IMR-90 (cell line): ENCODE measurements around the gene CYB5B. TPM values are rescaled to one million over a fixed set of nuclear protein-coding genes. Genes with fewer than 3 reads are reported as not detected.
A peak's percentile ranks its signal among the peaks of the same experiment; 100 is the strongest.

Source experiments
- ATAC-seq: fragments of 200-7000 bp; cut with Tn5 transposase; 2 replicates; pipeline ENCODE4 v1.9.1; 2020; ENCODE audit warnings: low read depth, mild to moderate bottlenecking, moderate library complexity
- BruUV-seq: library from RNA; stranded (reverse); fragments of 400-500 nt; replicated peaks from 2 replicates; lab custom pipeline; 2021; lab: Mats Ljungman, UMichigan
- CTCF ChIA-PET: fragments of 300-600 bp; formaldehyde crosslinking; extraction: SDS; loops from one replicate; lab custom pipeline; 2021; ENCODE audit warnings: antibody characterized with exemption; lab: Yijun Ruan, JAX
- POLR2A ChIA-PET: fragments of 300-600 bp; sonication (Branson Sonifier 250); formaldehyde crosslinking; loops from one replicate; lab custom pipeline; 2022; ENCODE audit warnings: antibody characterized with exemption; ENCODE audit not compliant: unreplicated experiment; lab: Charles Lee
- DNase-seq: peaks from one replicate; pipeline ENCODE4 v3.0.0; 2013
- H2AFZ ChIP-seq: replicated peaks from 2 replicates; pipeline ENCODE3; 2013; ENCODE audit warnings: low read length, mild to moderate bottlenecking; ENCODE audit not compliant: poor library complexity
- H2AK5ac ChIP-seq: 2 replicates; pipeline ENCODE4 v1.6.1; 2013; ENCODE audit warnings: low read depth, low read length, inconsistent platforms
- H2AK9ac ChIP-seq: replicated peaks from 2 replicates; pipeline ENCODE3; 2013; ENCODE audit warnings: mild to moderate bottlenecking, low read depth, low read length, moderate library complexity; ENCODE audit not compliant: poor library complexity
- H2BK120ac ChIP-seq: 2 replicates; pipeline ENCODE4 v1.6.1; 2013; ENCODE audit warnings: low read depth, low read length, inconsistent platforms
- H2BK15ac ChIP-seq: 3 replicates; pipeline ENCODE4 v1.6.1; 2013; ENCODE audit warnings: low read depth, low read length, inconsistent platforms
- H2BK20ac ChIP-seq: 2 replicates; pipeline ENCODE4 v1.6.1; 2013; ENCODE audit warnings: low read depth, mild to moderate bottlenecking, inconsistent platforms, low read length, moderate library complexity
- H2BK5ac ChIP-seq: 2 replicates; pipeline ENCODE4 v1.6.1; 2013; ENCODE audit warnings: mild to moderate bottlenecking, low read depth, low read length, inconsistent platforms; ENCODE audit not compliant: poor library complexity, severe bottlenecking
- H3K14ac ChIP-seq: replicated peaks from 2 replicates; pipeline ENCODE4 v1.6.1; 2013; ENCODE audit warnings: low read depth, low read length, inconsistent platforms
- H3K18ac ChIP-seq: 2 replicates; pipeline ENCODE4 v1.6.1; 2013; ENCODE audit warnings: low read depth, low read length, control low read depth
- H3K23ac ChIP-seq: 2 replicates; pipeline ENCODE4 v1.6.1; 2013; ENCODE audit warnings: low read depth, low read length, inconsistent platforms
- H3K27ac ChIP-seq: 2 replicates; pipeline ENCODE4 v1.5.1; 2013; ENCODE audit warnings: mild to moderate bottlenecking, control low read depth, low read length; ENCODE audit not compliant: insufficient read depth
- H3K27me3 ChIP-seq: 2 replicates; pipeline ENCODE4 v1.6.1; 2013; ENCODE audit warnings: low read length; ENCODE audit not compliant: control insufficient read depth, insufficient read depth
- H3K36me3 ChIP-seq: 2 replicates; pipeline ENCODE4 v1.6.1; 2013; ENCODE audit warnings: low read length, mixed read lengths; ENCODE audit not compliant: control insufficient read depth, insufficient read depth
- H3K4ac ChIP-seq: 2 replicates; pipeline ENCODE4 v1.6.1; 2013; ENCODE audit warnings: low read depth, low read length, inconsistent platforms
- H3K4me1 ChIP-seq: 2 replicates; pipeline ENCODE4 v1.6.1; 2013; ENCODE audit warnings: low read length, mixed read lengths; ENCODE audit not compliant: control insufficient read depth, insufficient read depth
- H3K4me2 ChIP-seq: 2 replicates; pipeline ENCODE4 v1.6.1; 2013; ENCODE audit warnings: low read depth, mild to moderate bottlenecking, control low read depth, low read length, moderate library complexity
- H3K4me3 ChIP-seq: 2 replicates; pipeline ENCODE4 v1.5.1; 2013; ENCODE audit warnings: low read depth, mild to moderate bottlenecking, control low read depth, low read length, moderate library complexity; ENCODE audit not compliant: insufficient read depth
- H3K56ac ChIP-seq: 2 replicates; pipeline ENCODE4 v1.6.1; 2013; ENCODE audit warnings: low read length, inconsistent platforms; ENCODE audit not compliant: insufficient read depth; ENCODE audit errors: extremely low read depth
- H3K79me1 ChIP-seq, 2 experiments: 2 replicates each; pipeline ENCODE4 v1.6.1; 2013; ENCODE audit warnings: low read length in 2 of 2, inconsistent platforms in 1 of 2, low read depth in 1 of 2
- H3K9ac ChIP-seq: 2 replicates; pipeline ENCODE4 v1.6.1; 2013; ENCODE audit warnings: low read depth, low read length, control low read depth
- H3K9me1 ChIP-seq: 2 replicates; pipeline ENCODE4 v1.6.1; 2013; ENCODE audit warnings: low read length, inconsistent platforms; ENCODE audit not compliant: insufficient read depth
- H3K9me3 ChIP-seq: 2 replicates; pipeline ENCODE4 v1.6.1; 2013; ENCODE audit warnings: low read length; ENCODE audit not compliant: control insufficient read depth, insufficient read depth
- H4K20me1 ChIP-seq: 2 replicates; pipeline ENCODE4 v1.6.1; 2013; ENCODE audit warnings: low read length, inconsistent platforms; ENCODE audit not compliant: insufficient read depth
- H4K5ac ChIP-seq: 2 replicates; pipeline ENCODE4 v1.6.1; 2013; ENCODE audit warnings: mild to moderate bottlenecking, low read depth, low read length, control low read depth
- H4K8ac ChIP-seq, 2 experiments: 2 replicates each; pipeline ENCODE4 v1.6.1; 2013; ENCODE audit warnings: low read depth in 2 of 2, low read length in 2 of 2, control low read depth in 1 of 2, inconsistent platforms in 1 of 2
- H4K91ac ChIP-seq: 2 replicates; pipeline ENCODE4 v1.6.1; 2013; ENCODE audit warnings: low read depth, low read length, inconsistent platforms; ENCODE audit not compliant: insufficient read depth
- BHLHE40 ChIP-seq: fragments of 150-350 bp; IDR thresholded peaks from 2 replicates; pipeline ENCODE4 v1.6.1; 2016; ENCODE audit warnings: mild to moderate bottlenecking, low read depth, low read length
- CEBPB ChIP-seq: IDR thresholded peaks from 2 replicates; pipeline ENCODE4 v1.6.1; 2012; ENCODE audit warnings: low read depth, low read length, improper control_type of control experiment
- CHD1 ChIP-seq: IDR thresholded peaks from 2 replicates; pipeline ENCODE4 v1.6.1; 2012; ENCODE audit warnings: low read depth, low read length, improper control_type of control experiment
- FOS ChIP-seq: fragments of 150-350 bp; IDR thresholded peaks from 2 replicates; pipeline ENCODE4 v1.6.1; 2016; ENCODE audit warnings: low read depth, low read length
- MAFK ChIP-seq: IDR thresholded peaks from 2 replicates; pipeline ENCODE4 v1.6.1; 2012; ENCODE audit warnings: low read depth, low read length, improper control_type of control experiment
- MAZ ChIP-seq: IDR thresholded peaks from 2 replicates; pipeline ENCODE4 v1.6.1; 2012; ENCODE audit warnings: low read depth, mild to moderate bottlenecking, low read length, improper control_type of control experiment, moderate library complexity, borderline replicate concordance
- MXI1 ChIP-seq: IDR thresholded peaks from 2 replicates; pipeline ENCODE4 v1.6.1; 2012; ENCODE audit warnings: low read depth, mild to moderate bottlenecking, low read length, moderate library complexity, borderline replicate concordance
- NFE2L2 ChIP-seq: fragments of 150-350 bp; IDR thresholded peaks from 2 replicates; pipeline ENCODE4 v1.6.1; 2016; ENCODE audit warnings: low read depth, mild to moderate bottlenecking, low read length
- POLR2A ChIP-seq: IDR thresholded peaks from 2 replicates; pipeline ENCODE4 v1.6.1; 2012; ENCODE audit warnings: mild to moderate bottlenecking, low read depth, low read length
- RAD21 ChIP-seq: IDR thresholded peaks from 2 replicates; pipeline ENCODE4 v1.6.1; 2012; ENCODE audit warnings: low read length, improper control_type of control experiment
- RCOR1 ChIP-seq: IDR thresholded peaks from 2 replicates; pipeline ENCODE4 v1.6.1; 2012; ENCODE audit warnings: mild to moderate bottlenecking, low read length, improper control_type of control experiment; ENCODE audit not compliant: insufficient replicate concordance
- RFX5 ChIP-seq: IDR thresholded peaks from 2 replicates; pipeline ENCODE4 v1.8.0; 2012; ENCODE audit warnings: low read depth, mild to moderate bottlenecking, low read length, moderate library complexity
- SMC3 ChIP-seq: fragments of 150-350 bp; IDR thresholded peaks from 2 replicates; pipeline ENCODE4 v1.6.1; 2016; ENCODE audit warnings: low read depth, mild to moderate bottlenecking, antibody characterized with exemption, low read length, moderate library complexity
- USF2 ChIP-seq: fragments of 150-350 bp; IDR thresholded peaks from 2 replicates; pipeline ENCODE4 v1.6.1; 2017; ENCODE audit warnings: mild to moderate bottlenecking, antibody characterized with exemption, low read length, low read depth
- dilution Hi-C: fragments of 300-500 bp; cut with HindIII; formaldehyde crosslinking; loops from one replicate; pipeline ENCODE4 v1.14.3; 2018; ENCODE audit warnings: low sequenced_read_pairs; ENCODE audit not compliant: unreplicated experiment
- in situ Hi-C: fragments of 300-500 bp; cut with MboI; formaldehyde crosslinking; loops from 3 replicates; pipeline ENCODE4 v1.14.3; 2019; ENCODE audit warnings: low sequenced_read_pairs, inconsistent platforms, mixed read lengths
- intact Hi-C: fragments of 100-400 bp; cut with micrococcal nuclease; formaldehyde crosslinking; loops from 2 replicates; pipeline ENCODE4 v1.10.0; 2022
- polyA plus RNA-seq, 3 experiments: library from polyadenylated mRNA; depleted of rRNA; stranded (reverse); fragments of >200 nt; gene quantifications; 2 replicates each; pipeline ENCODE4 v1.2.3, GENCODE V29; 2012; ENCODE audit warnings: low replicate concordance in 1 of 3
- total RNA-seq: library from RNA; depleted of rRNA; stranded (reverse); fragments of >200 nt; gene quantifications from 2 replicates; pipeline ENCODE4 v1.2.3, GENCODE V29; 2012
- TF ChIP-seq, protein P1 (sequence below): fragments of 150-350 bp; IDR thresholded peaks from 2 replicates; pipeline ENCODE4 v1.6.1; 2016; ENCODE audit warnings: low read depth, mild to moderate bottlenecking, low read length, moderate library complexity, borderline replicate concordance
- TF ChIP-seq, protein P2 (sequence below): conservative IDR thresholded peaks from 2 replicates; pipeline ENCODE4 v1.5.1; 2012; ENCODE audit warnings: mild to moderate bottlenecking, low read depth, low read length, improper control_type of control experiment

CYB5B gene
- total and polyA plus RNA-seq, 2 of the 4 experiments (the other 2 are of a cell fraction): 100 to 102 TPM

GRCh38 chr16:69395859-69396186 is 28.6 kb upstream of the CYB5B start:
- ChIA-PET POLR2A (interaction anchor here (1.0 kb wide), 1 partner anchor 359 kb away, joined by 3 read pairs; the partner anchor contains the start of gene NOB1), CTCF (interaction anchor here (0.7 to 2.6 kb wide), 7 partner anchors 9 to 359 kb away, joined by 3 to 14 read pairs (median 3); partner anchors contain the start of gene NOB1)
- H2BK15ac ChIP-seq: no peak overlapping the region
- no peak overlapping the region; the same call in 1 of the 2 replicates for H3K4me2 ChIP-seq
- H2BK20ac ChIP-seq: no peak overlapping the region
- peaks cover 12% of the 10 kb centered on the region for H3K4me1 ChIP-seq
- peaks cover 0 to 14% of the 10 kb centered on the region in 2 experiments; a peak in 1 of 4 replicates for H3K79me1 ChIP-seq
- H2AK5ac ChIP-seq: no peak overlapping the region
- in situ Hi-C loops (loop anchor here (5.0 to 10.0 kb wide), 2 partner anchors 289 to 356 kb away; partner anchors contain the start of gene NOB1), dilution Hi-C loops (no loop called here), intact Hi-C loops (loop anchor here (1.0 to 5.0 kb wide), 3 partner anchors 169 to 359 kb away; partner anchors contain the start of genes NFAT5 and NOB1)
- no peaks in the 10 kb centered on the region for H3K9me3 ChIP-seq
- no peak overlapping the region for H3K18ac ChIP-seq
- no peak overlapping the region for H3K56ac ChIP-seq
- no peak overlapping the region for H3K4me3 ChIP-seq
- H3K27me3 ChIP-seq: no peaks in the 10 kb centered on the region; the same call in 1 of the 2 replicates
- no peak overlapping the region for H3K4ac ChIP-seq
- no peak for DNase-seq
- no peak overlapping the region for H2BK5ac ChIP-seq
- H3K9ac ChIP-seq: no peak overlapping the region
- H4K91ac ChIP-seq: no peak overlapping the region
- H3K9me1 ChIP-seq: peaks cover 7% of the 10 kb centered on the region; the same call in 1 of the 2 replicates
- H3K23ac ChIP-seq: no peak overlapping the region
- TF ChIP-seq RFX5: no peak
- TF ChIP-seq CEBPB: no peak
- no peak for TF ChIP-seq FOS
- no peak for TF ChIP-seq RAD21
- no peak for TF ChIP-seq CHD1
- no peak for TF ChIP-seq MXI1
- TF ChIP-seq, protein P1, sequence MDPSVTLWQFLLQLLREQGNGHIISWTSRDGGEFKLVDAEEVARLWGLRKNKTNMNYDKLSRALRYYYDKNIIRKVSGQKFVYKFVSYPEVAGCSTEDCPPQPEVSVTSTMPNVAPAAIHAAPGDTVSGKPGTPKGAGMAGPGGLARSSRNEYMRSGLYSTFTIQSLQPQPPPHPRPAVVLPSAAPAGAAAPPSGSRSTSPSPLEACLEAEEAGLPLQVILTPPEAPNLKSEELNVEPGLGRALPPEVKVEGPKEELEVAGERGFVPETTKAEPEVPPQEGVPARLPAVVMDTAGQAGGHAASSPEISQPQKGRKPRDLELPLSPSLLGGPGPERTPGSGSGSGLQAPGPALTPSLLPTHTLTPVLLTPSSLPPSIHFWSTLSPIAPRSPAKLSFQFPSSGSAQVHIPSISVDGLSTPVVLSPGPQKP: no peak
- no peak for TF ChIP-seq NFE2L2
- TF ChIP-seq USF2: no peak
- TF ChIP-seq POLR2A: no peak
- TF ChIP-seq, protein P2, sequence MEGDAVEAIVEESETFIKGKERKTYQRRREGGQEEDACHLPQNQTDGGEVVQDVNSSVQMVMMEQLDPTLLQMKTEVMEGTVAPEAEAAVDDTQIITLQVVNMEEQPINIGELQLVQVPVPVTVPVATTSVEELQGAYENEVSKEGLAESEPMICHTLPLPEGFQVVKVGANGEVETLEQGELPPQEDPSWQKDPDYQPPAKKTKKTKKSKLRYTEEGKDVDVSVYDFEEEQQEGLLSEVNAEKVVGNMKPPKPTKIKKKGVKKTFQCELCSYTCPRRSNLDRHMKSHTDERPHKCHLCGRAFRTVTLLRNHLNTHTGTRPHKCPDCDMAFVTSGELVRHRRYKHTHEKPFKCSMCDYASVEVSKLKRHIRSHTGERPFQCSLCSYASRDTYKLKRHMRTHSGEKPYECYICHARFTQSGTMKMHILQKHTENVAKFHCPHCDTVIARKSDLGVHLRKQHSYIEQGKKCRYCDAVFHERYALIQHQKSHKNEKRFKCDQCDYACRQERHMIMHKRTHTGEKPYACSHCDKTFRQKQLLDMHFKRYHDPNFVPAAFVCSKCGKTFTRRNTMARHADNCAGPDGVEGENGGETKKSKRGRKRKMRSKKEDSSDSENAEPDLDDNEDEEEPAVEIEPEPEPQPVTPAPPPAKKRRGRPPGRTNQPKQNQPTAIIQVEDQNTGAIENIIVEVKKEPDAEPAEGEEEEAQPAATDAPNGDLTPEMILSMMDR: no peak
- no peak for TF ChIP-seq MAFK
- TF ChIP-seq SMC3: no peak
- no peak for TF ChIP-seq RCOR1
- no peak for TF ChIP-seq MAZ
- no peak for TF ChIP-seq BHLHE40
- H2AK9ac ChIP-seq: no peak overlapping the region
- no TSS peak for BruUV-seq
- H3K27ac ChIP-seq: peak overlapping the region; percentile 62; the same call in 1 of the 2 replicates
- H4K8ac ChIP-seq: no peak overlapping the region; a peak in 1 of 4 replicates
- no peak overlapping the region for H4K5ac ChIP-seq
- H2BK120ac ChIP-seq: no peak overlapping the region
- ATAC-seq: no peak
- H2AFZ ChIP-seq: no peak overlapping the region
- peaks cover 5% of the 10 kb centered on the region; the same call in 1 of the 2 replicates for H4K20me1 ChIP-seq
- H3K14ac ChIP-seq: no peak overlapping the region
- H3K36me3 ChIP-seq: no peaks in the 10 kb centered on the region
